Liver (tissue), 3 donors: ENCODE data around the gene PRICKLE4.

Experiments used
- ATF3 ChIP-seq: IDR thresholded peaks from 2 replicates; pipeline ENCODE4 v1.6.1; 2016; ENCODE audit warnings: antibody characterized with exemption
- FOXA1 ChIP-seq: IDR thresholded peaks from 2 replicates; pipeline ENCODE4 v1.6.1; 2016; ENCODE audit warnings: antibody characterized with exemption
- GABPA ChIP-seq, 2 donors: IDR thresholded peaks in 1 of 2; conservative IDR thresholded peaks in 1 of 2; 2 replicates each; pipeline ENCODE4 v1.6.1; 2016; ENCODE audit warnings: antibody characterized with exemption in 2 of 2, mild to moderate bottlenecking in 1 of 2, moderate library complexity in 1 of 2
- JUND ChIP-seq, 2 donors: IDR thresholded peaks; 2 replicates each; pipeline ENCODE4 v1.6.1; 2016; ENCODE audit warnings: antibody characterized with exemption in 2 of 2
- MAX ChIP-seq: IDR thresholded peaks from 2 replicates; pipeline ENCODE4 v1.6.1; 2016; ENCODE audit warnings: antibody characterized with exemption
- RAD21 ChIP-seq, 2 donors: IDR thresholded peaks; 2 replicates each; pipeline ENCODE4 v1.6.1; 2016; ENCODE audit warnings: antibody characterized with exemption in 2 of 2, mild to moderate bottlenecking in 2 of 2
- SP1 ChIP-seq: IDR thresholded peaks from 2 replicates; pipeline ENCODE4 v1.6.1; 2018; ENCODE audit warnings: antibody characterized with exemption, mild to moderate bottlenecking
- YY1 ChIP-seq: IDR thresholded peaks from 2 replicates; pipeline ENCODE4 v1.6.1; 2016; ENCODE audit warnings: antibody characterized with exemption, mild to moderate bottlenecking
- TF ChIP-seq, protein P1 (sequence below): fragments of 150-350 bp; IDR thresholded peaks from 2 replicates; pipeline ENCODE4 v1.5.1; 2017; ENCODE audit warnings: improper control_type of control experiment, low read depth, low read length; ENCODE audit not compliant: missing input control
- TF ChIP-seq, protein P2 (sequence below): IDR thresholded peaks from 2 replicates; pipeline ENCODE4 v1.6.1; 2016; ENCODE audit warnings: antibody characterized with exemption, mild to moderate bottlenecking
- donor health status: healthy.
- donor health status: healthy.

DNA sequence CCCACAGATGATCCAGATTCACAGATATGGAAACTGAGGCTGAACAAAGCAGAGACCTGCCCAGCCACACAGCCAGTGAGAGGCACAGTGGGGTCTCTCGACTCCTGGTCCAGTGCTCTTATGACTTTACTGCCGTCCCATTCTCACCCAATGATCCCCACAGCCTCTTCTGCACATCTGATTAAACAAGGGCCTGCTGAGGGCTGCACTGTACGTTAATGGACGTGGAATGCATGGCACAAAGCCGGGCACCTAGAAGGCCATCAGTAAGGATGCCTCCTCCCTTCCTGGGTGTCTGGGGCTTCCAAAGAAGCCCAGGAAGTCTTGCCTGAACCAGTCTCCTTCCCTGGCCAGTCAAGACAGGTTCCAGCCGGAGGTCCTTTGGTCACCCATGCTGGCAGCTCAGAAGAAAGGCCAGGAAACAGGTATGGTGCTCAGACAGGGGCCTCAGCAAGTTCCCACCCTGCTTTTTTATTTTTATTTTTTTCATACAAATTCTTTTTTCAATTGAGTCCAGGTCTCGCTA lies 49.0 kb upstream of the PRICKLE4 start:
- no peak for TF ChIP-seq MAX
- TF ChIP-seq SP1: no peak
- TF ChIP-seq, protein P1, sequence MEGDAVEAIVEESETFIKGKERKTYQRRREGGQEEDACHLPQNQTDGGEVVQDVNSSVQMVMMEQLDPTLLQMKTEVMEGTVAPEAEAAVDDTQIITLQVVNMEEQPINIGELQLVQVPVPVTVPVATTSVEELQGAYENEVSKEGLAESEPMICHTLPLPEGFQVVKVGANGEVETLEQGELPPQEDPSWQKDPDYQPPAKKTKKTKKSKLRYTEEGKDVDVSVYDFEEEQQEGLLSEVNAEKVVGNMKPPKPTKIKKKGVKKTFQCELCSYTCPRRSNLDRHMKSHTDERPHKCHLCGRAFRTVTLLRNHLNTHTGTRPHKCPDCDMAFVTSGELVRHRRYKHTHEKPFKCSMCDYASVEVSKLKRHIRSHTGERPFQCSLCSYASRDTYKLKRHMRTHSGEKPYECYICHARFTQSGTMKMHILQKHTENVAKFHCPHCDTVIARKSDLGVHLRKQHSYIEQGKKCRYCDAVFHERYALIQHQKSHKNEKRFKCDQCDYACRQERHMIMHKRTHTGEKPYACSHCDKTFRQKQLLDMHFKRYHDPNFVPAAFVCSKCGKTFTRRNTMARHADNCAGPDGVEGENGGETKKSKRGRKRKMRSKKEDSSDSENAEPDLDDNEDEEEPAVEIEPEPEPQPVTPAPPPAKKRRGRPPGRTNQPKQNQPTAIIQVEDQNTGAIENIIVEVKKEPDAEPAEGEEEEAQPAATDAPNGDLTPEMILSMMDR: no peak
- TF ChIP-seq, protein P2, sequence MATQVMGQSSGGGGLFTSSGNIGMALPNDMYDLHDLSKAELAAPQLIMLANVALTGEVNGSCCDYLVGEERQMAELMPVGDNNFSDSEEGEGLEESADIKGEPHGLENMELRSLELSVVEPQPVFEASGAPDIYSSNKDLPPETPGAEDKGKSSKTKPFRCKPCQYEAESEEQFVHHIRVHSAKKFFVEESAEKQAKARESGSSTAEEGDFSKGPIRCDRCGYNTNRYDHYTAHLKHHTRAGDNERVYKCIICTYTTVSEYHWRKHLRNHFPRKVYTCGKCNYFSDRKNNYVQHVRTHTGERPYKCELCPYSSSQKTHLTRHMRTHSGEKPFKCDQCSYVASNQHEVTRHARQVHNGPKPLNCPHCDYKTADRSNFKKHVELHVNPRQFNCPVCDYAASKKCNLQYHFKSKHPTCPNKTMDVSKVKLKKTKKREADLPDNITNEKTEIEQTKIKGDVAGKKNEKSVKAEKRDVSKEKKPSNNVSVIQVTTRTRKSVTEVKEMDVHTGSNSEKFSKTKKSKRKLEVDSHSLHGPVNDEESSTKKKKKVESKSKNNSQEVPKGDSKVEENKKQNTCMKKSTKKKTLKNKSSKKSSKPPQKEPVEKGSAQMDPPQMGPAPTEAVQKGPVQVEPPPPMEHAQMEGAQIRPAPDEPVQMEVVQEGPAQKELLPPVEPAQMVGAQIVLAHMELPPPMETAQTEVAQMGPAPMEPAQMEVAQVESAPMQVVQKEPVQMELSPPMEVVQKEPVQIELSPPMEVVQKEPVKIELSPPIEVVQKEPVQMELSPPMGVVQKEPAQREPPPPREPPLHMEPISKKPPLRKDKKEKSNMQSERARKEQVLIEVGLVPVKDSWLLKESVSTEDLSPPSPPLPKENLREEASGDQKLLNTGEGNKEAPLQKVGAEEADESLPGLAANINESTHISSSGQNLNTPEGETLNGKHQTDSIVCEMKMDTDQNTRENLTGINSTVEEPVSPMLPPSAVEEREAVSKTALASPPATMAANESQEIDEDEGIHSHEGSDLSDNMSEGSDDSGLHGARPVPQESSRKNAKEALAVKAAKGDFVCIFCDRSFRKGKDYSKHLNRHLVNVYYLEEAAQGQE: no peak
- no peak for TF ChIP-seq GABPA (IDR thresholded peaks at IDR 0.05 in 1 of 2, conservative IDR thresholded peaks at IDR 0.05 in 1 of 2)
- no peak for TF ChIP-seq RAD21 (IDR thresholded peaks at IDR 0.05)
- TF ChIP-seq ATF3: no peak
- no peak for TF ChIP-seq FOXA1
- TF ChIP-seq YY1: no peak
- TF ChIP-seq JUND (IDR thresholded peaks at IDR 0.05): no peak
